GM19025 (cell line): ENCODE measurements around the gene MIPOL1.

Source experiments
- ATAC-seq: cut with Tn5 transposase; IDR thresholded peaks from one replicate; pipeline ENCODE4 v1.9.1; 2021; ENCODE audit warnings: mild to moderate bottlenecking, low read depth, moderate library complexity; ENCODE audit not compliant: unreplicated experiment

The MIPOL1 gene

GRCh38 chr14:37579274-37579673 is 381.5 kb downstream of the MIPOL1 start:
- ATAC-seq: no peak

GRCh38 chr14:37580146-37580545 is 382.4 kb downstream of the MIPOL1 start:
- ATAC-seq: no peak

- ATAC-seq: no peak
Measured at GRCh38 chr14:37583358-37584210, 385.8 kb downstream of the MIPOL1 start.

GRCh38 chr14:37584211-37585100 is 386.7 kb downstream of the MIPOL1 start:
- no peak for ATAC-seq

GRCh38 chr14:37585101-37585511 is 387.4 kb downstream of the MIPOL1 start:
- ATAC-seq: no peak

DNA sequence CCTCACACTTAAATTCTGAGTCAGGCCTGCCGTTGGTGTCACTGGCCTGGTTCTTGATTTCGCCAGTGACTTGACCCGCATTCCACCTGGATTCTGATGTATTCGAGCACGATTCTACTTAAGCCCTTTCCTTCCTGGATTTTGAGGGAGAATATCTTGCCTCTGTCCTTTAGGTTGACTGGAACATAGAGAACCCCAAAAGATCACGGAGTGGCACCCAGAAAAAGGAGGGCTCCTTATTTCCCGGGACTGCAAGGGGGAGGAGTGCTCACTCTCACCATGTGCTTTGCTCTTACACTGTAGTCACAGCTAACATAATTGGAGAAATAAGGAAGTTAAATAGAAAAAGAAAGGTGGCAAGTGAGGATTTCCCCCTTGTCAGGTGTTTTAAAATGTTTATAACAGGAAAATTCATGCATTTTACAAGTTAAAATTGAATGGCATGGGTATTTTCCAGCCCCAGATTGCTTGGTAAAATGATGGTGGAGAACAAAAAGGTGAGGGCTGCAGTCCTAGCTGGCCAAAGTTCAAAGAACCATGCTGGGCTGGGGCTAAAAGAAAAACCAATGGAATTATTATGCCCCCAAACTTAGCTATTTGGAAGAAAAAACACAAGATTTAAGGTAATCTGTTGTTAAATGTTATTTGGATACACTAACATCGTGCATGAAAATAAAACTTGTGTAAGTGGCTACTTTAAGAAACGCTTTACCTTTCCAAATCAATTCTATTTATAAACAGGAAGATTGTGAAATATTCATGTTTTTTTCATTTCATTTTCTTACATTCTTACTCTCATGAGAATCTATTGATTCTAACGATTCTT is 388.4 kb downstream of the MIPOL1 start:
- ATAC-seq: no peak

- ATAC-seq: no peak
Measured at GRCh38 chr14:37586797-37587130, 389.0 kb downstream of the MIPOL1 start.

GRCh38 chr14:37587131-37587803 is 389.5 kb downstream of the MIPOL1 start:
- ATAC-seq: no peak

DNA sequence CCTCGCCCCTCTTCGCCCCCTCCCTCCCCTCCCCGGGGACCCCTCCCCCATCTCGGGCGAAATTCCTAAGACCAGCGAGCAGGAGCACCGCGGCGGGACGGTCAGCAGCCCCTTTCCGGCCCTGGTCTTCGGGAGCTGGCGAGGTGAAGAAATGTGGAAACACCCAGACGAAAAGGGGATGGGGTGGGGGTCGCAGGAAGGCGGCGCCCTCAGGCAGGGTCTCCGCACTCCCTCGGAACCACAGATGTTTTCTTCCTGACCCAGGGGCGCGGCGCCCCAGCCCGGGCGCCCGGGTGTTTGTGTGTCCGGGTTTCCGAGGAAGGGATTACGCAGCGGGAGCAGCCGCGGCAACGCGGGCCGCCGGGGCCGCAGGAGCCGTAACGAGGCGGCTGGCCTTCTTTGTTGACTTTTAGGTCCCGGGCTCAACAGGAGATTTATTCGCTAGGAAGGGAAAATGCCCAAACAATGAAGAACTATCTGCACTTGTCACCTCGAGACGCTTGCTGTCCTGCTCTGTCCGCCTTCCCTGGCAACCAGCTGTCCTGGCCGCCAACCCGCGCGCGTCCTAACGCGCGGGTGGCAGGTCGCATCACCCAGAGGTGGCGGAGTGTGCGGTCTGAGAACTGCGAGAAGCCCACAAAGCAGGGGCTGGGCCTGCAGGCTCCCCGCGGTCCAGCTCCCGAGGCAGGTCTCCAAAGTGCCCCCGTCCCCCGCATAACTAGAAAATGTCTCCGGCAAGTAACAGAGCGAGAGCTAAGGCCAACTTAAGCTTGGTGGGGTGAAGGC is 390.3 kb downstream of the MIPOL1 start:
- no peak for ATAC-seq

DNA sequence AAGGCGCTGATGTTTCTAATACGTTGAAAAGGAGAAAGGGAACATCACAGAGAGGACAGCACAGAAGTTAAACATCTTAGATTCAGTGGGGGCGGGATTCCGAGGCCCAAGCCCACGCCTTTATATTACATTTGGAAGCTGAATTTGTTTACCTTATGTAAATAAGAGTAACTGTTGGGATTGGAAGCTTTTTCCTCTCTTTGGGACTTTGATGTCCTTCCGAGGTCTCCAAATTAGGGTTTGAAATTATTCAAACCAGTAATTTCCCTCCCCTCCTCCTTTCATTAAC is 390.9 kb downstream of the MIPOL1 start:
- ATAC-seq: no peak

- no peak for ATAC-seq
Measured at GRCh38 chr14:37588956-37589714, 391.4 kb downstream of the MIPOL1 start.

GRCh38 chr14:37589715-37590427 is 392.1 kb downstream of the MIPOL1 start:
- ATAC-seq: no peak

DNA sequence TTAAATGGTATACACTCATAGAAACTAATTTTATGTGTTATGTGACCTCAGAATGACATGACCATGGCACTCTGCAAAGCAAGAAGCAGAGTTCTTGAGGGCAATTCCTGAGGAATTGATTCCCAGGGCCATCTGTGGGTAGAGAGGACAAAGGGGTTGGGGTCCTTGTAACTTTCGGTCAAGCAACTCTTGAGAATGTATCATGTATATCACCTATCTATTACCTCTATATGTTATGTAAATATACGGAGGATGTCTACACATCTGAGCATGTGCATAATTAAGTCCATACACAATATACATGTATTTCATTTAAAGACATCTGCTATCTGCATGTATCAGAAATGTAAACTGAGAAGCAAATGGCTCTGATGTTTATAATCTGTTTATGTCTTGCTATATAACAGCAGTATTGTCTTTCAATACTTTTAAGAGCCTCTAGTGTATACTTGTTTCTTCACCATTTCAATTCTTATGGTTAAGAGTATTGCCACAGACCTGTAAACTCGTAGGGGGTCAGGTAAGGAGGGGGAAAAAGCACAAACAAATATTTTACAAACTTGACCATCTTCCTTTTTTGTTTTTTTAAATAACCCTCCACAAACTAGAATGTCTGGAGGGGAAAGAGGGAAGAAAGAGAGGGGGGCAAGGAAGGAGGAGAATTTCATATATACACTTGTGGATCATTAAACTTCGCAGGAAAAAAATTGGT is 392.8 kb downstream of the MIPOL1 start:
- ATAC-seq: no peak

DNA sequence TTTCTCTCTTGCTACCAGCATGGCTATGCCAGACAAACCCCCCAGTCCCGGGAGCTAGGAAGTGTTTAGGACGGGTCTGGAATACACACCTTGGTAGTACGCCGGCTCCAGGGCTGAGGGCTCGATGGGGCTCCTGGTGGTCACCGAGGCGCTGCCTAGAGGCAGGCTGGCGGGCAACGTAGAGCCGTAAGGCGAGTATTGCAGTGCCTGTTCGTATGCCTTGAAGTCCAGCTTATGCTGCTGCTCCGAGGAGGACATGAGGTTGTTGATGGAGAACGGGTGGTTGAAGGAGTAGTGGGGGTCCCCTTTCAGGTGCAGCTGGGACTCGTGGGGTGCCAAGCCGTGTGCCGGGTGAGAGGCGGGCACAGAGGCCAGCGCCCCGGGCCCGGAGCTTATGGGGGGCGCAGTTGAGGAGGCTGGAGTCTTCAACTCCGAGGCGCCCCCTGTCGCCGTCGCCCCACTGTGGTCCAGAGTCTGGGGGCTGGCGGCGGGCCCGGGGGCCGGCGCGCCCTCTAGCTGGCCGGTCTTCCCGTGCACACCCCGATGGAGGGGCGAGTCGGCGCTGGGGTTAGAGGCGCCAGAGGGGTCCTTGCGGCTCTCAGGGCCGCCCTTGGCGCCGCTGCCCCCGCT is 393.7 kb downstream of the MIPOL1 start:
- no peak for ATAC-seq

GRCh38 chr14:37591941-37592481 is 394.3 kb downstream of the MIPOL1 start:
- ATAC-seq: no peak

DNA sequence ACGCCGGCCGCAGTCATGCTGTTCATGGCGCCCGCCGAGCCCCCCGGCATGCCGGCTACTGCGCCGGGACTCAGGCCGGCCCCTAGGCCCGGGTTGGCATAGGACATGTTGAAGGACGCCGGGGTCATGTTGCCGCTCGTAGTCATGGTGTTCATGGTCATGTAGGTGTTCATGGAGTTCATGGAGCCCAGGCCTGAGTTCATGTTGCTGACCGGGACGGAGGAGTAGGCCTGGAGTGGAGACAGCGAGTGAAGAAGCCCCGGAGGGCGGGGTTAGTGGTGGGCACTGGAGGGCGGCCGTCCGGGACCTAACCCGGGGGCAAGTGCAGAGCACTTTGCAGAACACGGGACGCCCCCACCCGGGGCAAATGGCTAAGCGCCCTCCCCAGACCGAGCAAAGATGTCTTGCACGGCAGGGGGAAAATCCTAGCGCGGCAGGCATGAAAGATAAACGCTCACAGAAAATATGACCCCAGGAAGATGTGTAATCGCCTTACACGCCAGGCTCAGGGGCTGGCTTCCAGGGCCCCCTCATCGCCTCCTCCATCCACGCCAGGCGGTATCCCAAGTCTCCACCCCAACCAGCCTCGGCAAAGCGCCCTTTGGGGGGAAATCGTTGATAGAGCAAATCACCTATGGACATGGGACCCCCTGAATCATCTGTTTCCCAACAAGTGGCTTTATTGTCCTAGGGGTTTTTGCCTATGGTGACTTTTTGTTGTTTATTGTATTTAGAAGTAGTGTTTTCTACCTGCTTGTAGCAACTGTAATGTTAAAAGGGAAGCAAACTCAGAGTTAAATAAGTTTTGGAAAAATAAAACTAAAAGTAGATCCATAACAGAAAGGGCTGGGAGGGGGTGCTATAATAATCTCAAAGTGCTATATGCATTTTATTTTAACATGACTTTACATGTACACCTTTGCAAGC is 395.0 kb downstream of the MIPOL1 start:
- ATAC-seq: no peak
